NCI-H748 (cell line): ENCODE data around the gene EXO1.

Experiments
- DNase-seq: peaks from one replicate; lab custom pipeline; 2025; ENCODE audit not compliant: unreplicated experiment; lab: John Stamatoyannopoulos, UW

The EXO1 gene

DNA sequence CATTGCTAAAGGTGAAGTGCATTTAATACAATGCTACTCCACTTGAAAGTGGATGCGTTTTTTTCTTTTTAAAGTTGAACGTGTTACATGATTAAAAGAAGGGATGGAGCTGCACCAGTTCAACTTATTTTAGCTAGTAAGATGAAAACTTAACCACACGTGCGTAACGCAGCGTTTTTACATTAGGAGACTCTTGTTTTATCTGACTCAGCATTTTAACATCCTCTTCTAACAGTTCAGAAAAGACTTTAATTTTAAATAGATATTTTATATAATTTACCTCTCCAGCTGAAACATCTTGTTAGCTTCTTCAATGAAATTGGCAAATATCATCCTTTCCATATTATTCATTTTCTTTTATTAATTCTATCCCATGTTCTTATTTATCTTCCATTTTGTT, 33.4 kb downstream of the EXO1 start:
- no peak for DNase-seq

DNA sequence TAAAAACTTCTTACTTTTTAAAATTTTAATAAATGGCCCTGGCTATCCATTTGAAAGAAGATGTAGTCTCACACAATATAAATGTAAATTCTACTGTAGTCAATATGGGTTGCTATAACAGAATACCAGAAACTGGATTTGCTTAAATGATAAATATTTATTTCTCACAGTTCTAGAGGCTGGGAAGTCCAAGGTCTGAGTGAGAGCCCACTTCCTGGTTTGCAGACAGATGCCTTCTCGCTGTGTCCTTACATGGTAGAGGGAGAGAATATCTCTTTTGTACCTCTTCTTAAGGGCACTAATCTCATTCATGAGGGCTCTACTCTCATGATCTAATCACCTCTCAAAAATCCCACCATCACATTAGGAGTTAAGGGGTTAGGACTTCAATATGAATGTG, 35.2 kb downstream of the EXO1 start:
- DNase-seq: no peak

DNA sequence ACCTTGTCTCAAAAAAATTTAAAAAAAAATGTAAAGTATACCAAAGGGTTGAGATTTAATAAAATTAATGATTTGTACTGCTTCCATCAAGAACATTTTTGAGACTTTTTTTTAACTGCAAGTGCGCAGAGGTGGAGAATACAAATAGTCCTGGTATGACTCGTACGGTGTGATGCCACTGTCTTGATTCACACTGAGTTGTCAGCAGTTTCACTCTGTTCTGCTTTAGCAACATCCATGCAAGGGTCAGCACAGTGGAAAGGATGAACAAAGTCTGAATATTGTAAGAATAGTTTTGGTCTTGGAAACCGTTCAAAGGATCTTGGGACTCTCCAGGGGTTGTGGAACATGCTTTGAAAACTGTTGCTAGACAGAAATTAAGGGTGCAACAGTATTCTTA, 40.2 kb downstream of the EXO1 start:
- DNase-seq: no peak

DNA sequence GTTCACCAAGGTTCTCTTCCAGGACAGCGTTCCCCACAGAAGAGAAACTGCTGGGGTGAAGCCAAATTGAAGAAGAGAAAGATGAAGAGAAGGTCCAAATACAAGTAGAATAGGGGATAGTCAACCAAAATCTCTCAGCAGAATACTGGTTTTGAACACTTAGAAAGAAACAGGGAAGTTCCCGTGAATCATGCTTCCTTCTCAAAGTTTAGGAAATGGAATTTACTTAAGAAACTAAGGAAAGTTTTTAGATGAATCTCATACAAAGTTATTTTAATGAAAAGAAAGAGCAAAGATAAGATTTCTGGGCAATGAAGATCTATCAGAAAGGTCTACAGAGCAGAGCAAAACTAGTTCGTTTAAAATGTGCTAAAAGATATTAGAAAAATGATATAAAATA, 43.3 kb downstream of the EXO1 start:
- no peak for DNase-seq

DNA sequence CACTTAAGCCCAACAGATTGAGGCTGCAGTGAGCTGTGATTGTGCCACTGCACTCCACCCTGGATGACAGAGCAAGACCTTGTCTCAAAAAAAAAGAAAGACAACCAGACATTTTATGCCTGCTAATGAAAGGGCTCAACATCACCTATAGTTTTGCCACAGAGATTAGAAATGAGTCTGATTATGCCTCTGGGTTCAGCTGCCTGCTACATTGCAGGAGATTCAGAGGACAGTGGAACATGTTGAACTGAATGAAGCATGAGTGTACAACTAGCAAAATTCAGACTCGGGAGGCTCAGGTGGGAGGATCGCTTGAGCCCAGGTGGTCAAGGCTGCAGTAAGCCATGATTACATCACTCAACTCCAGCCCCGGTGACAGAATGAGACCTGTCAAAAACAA, 46.0 kb downstream of the EXO1 start:
- no peak for DNase-seq

DNA sequence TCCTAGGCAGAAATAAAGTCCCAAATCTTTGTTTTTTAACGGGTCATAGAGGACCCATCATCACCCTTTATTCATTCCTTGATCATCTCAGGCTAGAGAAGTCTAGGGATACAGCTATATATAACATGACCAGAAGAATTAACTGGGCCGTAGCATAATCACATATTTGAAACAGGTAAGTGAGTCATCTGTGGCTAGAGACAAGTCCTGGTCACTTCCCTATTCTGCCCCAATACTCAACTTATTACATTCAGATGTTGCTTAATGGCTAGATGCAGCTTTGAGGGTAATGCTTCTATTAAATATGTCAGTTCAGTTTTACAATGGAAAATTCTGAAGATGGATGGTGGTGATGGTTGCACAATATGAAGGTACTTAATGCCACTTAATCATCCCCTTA, 47.0 kb downstream of the EXO1 start:
- no peak for DNase-seq

DNA sequence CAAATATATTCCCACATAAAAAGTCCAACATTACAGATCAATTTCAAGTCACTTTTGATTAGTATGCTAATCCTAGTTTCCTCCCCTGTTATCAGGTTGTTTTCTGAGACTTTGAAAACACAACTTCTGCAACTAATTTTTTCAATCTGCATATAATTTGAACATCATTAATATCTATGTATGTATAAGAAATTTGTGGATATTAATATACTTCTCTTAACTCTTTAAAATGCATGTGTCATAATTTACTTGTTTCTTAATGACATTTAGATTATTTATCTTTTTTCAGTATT, 48.6 kb downstream of the EXO1 start:
- DNase-seq: no peak

DNA sequence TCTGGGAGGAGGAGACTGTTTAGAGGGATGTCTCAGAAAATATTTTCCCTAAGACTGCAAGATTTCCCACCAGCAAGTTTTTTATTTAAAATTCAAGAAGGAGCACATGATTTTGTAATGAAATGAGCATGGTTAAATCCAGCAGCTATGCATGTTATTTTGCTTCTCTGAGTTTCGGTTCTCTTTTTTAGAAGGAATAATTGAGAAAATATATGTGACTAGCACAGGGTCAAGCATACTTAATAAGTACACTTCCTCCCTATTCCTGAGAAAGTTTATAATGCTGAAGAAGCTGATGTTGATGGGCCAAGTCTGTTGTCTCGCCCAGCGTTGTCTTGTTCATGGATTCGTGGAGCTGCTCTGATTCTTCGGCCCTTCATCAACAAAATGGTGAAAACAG, 51.2 kb downstream of the EXO1 start:
- DNase-seq: no peak

DNA sequence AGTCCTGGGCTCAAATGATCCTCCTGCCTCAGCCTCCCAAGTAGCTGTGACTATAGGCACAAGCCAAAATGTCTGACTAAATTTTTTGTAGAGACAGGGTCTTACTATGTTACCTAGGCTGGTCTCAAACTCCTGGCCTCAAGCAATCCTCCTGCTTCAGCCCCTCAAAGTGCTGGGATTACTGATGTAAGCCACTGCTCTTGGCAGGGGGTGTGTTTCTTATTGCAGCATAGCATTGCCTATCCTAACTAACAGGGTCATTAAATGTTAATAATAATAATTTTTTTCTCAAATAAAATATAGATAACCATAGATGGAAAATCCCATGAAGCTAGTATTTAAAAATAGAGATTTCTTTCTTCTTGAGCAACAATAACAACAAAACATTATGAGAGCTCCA, 52.4 kb downstream of the EXO1 start:
- DNase-seq: no peak

DNA sequence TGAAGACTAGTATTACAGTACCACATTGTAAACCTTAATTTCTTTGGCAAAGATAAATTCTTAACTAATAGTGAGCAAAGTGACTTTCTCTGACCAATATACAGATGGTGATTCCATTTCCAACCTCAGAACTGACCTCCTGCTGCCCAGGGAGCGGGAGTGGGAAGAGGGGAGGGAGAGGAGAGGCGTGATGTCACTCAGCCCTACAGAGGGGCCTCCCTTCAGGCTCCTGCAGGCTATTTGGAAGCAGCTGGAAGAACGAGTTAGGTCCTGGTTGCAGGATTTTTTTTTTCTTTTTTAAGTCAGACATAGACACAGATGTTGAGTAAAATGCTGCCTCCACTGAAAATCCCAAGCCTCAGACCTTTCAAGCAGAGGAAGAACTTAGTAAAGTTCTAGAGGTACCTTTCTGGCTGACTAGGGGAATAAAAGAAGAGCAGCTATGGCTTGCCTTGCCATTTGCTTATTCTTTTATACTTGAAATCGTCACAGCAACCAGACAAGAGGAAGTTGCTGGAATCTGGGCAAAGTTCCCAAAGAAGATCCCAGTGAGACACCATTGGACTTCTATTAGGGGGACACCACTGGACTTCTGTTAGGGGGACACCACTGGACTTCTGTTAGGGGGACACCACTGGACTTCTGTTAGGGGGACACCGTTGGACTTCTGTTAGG, 54.5 kb downstream of the EXO1 start:
- DNase-seq: no peak

DNA sequence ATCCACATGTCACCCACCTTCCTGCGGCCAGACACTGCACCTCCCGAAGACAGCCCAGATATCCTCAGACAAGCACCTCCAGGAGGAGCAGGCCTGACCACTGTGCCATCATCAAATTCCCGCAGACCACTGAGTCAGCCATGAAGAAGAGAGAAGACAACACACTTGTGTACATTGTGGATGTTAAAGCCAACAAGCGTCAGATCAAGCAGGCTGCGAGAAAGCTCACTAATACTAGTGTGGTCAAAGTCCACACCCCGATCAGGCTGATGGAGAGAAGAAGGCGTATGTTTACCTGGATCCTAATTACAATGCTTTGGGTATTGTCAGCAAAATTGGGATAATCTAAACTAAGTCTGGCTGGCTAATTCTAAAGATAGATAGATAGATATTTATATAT, 68.2 kb downstream of the EXO1 start:
- DNase-seq: no peak

DNA sequence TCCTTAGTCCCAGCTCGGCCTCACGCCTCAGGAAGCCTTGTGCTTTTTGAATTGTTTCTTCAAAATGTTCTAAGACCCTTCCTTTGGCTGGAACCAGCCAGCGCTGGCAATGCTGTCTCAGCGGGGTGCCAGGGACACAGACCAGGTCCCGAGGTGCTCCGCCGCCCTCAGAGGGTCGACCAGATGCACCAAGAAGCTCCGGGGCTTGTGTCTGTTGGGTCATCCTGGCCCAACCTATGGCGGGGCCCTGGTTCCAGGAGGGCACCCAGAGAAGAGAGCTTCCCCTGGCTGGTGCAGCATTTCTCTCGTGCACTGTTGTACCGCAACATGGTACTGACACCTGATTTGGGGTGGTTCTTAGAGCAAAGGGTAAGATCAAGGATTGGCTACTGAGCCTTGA, 69.5 kb downstream of the EXO1 start:
- no peak for DNase-seq

DNA sequence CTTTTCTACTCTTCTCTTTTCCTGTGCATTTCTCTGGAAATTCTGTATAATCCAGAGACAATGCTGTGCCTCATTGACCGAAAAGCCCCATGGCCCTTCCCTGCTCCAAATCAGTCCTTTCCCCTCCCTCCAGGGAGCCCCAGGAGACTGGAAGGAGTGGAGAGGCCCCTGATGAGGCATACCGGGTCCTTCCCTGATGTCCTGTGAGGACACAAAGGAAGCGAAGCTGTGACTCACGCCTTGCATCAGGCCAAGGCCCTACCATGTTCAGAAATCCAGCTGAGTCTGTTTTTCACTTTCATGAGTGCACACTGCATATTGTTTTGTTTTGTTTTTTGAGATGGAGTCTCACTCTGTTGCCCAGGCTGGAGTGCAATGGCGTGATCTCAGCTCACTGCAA, 70.9 kb downstream of the EXO1 start:
- DNase-seq: no peak

DNA sequence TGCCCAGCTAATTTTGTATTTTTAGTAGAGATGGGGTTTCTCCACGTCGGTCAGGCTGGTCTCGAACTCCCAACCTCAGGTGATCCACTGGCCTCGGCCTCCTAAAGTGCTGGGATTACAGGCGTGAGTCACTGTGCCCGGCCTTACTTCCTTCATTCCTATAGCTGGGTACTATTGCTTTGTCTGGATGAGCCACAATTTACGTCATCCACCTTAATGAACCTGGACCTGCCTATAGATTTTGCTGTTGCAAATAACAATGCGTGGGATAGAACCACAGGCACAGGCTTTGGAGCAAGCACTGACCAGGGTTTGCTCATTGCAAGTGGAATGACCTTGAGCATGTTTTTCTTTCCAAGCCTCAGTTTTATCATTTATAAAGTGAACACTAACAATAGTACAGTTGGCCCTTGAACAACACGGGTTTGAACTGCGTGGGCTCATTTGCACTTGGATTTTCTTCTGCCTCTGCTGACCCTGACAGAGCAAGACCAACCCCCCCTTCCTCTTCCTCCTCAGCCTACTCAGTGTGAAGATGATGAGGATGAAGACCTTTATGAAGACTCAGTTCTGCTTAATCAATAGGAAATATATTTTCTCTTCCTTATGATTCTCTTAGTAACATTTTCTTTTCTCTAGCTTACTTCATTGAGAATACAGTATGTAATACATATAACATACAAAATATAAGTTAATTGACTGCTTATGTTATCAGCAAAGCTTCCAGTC, 76.2 kb downstream of the EXO1 start:
- no peak for DNase-seq

DNA sequence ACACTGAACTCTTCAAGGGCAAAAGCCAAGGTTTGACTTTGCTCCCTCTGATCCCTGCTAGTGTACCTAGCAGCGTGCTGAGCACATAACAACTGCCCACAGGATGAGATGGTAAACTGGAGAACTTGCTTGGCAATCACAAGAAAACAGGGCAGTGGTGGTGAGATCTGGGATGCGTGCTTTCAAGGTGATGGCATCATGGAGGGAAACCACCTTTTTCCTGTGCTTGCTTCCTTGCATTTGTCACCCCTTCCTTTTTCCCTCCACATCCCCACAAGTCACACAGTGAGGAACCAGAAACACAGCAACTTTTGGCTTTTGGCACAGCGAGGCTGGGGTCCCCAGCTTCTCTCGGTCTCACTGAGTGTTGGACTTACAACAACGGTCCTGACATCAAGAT, 78.1 kb downstream of the EXO1 start:
- DNase-seq: no peak

DNA sequence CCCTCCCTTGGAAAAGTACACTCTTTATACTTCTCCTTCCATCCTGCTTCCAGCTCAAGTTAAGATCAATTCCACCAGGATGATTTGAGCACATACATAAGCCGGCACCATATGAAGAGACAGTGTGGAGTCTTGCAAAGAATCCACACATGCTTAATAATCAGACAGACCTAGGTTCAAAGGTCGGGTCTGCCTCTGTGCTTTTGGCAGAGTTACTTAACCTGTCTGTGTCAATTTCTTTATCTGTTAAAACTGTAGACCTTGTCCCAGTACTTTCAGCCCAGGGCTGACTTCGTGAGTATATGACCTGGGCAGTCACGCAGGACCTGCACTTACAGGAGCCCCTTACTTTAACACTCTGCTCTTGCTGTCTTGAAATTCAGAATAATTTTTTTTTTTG, 79.3 kb downstream of the EXO1 start:
- DNase-seq: no peak

DNA sequence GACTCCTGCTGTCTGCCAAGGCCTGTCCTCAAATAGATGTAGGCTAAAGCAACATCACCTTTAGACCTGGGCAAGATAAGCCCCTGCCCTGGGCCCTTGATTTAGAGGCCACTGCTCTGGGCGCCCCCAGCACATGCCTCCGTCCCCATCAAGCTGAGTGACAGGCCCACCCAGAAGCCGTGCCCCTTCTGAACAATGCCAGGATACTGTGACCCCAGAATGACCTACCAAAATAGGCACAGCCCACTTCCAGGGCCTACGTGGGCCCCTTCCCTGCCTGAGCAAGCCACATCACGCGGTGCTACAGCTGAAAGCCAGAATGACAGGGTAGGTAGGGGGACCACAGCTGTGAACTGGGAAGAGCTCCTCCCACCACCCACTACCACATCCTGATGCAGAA, 84.8 kb downstream of the EXO1 start:
- no peak for DNase-seq

DNA sequence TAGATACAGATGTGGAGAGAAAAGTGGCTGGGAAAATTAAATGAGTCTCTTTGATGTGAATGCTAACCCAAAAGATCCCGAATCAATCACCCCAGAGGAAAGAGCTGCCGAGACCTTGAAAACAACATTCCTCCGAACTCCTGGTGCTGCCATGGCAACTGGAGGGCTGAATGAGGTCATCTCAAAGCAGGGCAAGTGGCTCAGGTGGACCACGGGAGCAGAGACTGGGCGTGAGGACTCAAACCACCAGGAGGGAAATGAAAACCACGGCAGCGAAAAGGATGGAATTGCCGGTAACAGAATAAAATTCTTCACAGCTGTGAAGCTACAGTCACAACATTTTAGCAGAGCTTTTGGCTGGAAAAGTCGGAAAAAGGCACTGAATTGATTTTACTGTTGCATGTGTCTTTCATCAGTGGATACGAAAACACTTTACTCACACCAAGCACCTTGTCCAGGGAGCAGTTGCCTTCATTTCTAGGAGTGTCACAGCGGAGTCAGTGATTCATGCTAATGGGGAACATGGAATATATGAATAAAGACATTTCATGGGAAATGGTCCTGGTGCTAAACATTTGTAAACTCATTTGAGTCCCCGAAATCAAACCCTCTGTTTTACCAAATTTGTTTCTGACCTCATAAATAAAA, 86.3 kb downstream of the EXO1 start:
- peak; percentile 51 for DNase-seq

DNA sequence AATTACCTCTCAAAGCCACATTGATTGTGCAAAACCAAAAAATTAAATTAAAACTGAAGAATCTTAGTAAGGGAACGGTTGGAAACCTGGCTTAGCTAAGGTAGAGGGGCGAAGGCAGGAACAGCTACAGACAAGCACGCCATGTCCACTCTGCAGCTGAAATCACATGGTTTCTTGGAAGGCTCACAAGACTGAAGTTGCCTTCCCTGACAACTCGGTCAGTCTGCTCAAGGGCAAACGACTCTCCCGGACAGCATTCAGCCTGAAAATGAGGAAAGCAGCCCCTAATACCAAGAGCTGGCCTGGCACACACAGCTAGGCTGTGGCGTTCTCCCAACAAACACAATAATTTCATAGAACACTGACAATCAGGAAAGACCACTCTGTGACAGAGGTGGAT, 86.9 kb downstream of the EXO1 start:
- no peak for DNase-seq
